OCI-LY3 (cell line): ENCODE data around the gene STT3B.

ENCODE experiments used
- H2AFZ ChIP-seq: fragments of 200-600, 300-600 bp; shearing (Covaris generic); 2 replicates; pipeline ENCODE4 v1.6.0; 2014; ENCODE audit warnings: antibody characterized with exemption, low read depth, low read length
- H3K27ac ChIP-seq: fragments of 200-600, 300-600 bp; sonication (generic); 2 replicates; pipeline ENCODE4 v1.5.1; 2014; ENCODE audit warnings: mild to moderate bottlenecking, low read length, moderate library complexity, mixed read lengths
- H3K27me3 ChIP-seq: fragments of 200-600, 300-600 bp; sonication (generic); 2 replicates; pipeline ENCODE4 v1.6.1; 2014; ENCODE audit warnings: low read depth, low read length, mixed read lengths
- H3K36me3 ChIP-seq: fragments of 200-600, 300-600 bp; sonication (generic); replicated peaks from 2 replicates; pipeline ENCODE3; 2014; ENCODE audit warnings: low read depth, low read length, mixed read lengths
- H3K4me1 ChIP-seq: fragments of 300-600, 200-600 bp; sonication (generic); 2 replicates; pipeline ENCODE4 v1.6.1; 2014; ENCODE audit warnings: low read length, mixed read lengths
- H3K4me2 ChIP-seq: fragments of 200-600, 300-600 bp; sonication (generic); 2 replicates; pipeline ENCODE4 v1.6.1; 2014; ENCODE audit warnings: low read length, mixed read lengths
- H3K4me3 ChIP-seq: fragments of 300-600, 200-600 bp; sonication (generic); 2 replicates; pipeline ENCODE4 v1.5.1; 2014; ENCODE audit warnings: antibody characterized with exemption, mild to moderate bottlenecking, low read length, moderate library complexity
- H3K79me2 ChIP-seq: fragments of 300-600, 200-600 bp; shearing (Covaris generic); 2 replicates; pipeline ENCODE4 v1.6.1; 2014; ENCODE audit warnings: mild to moderate bottlenecking, low read length, mixed read lengths
- H3K9ac ChIP-seq: fragments of 300-600, 200-600 bp; shearing (Covaris generic); 2 replicates; pipeline ENCODE4 v1.6.0; 2014; ENCODE audit warnings: mild to moderate bottlenecking, low read length, moderate library complexity
- H3K9me3 ChIP-seq: fragments of 200-600, 300-600 bp; shearing (Covaris generic); 2 replicates; pipeline ENCODE4 v1.6.1; 2014; ENCODE audit warnings: low read length, mixed read lengths; ENCODE audit not compliant: insufficient read depth
- H4K20me1 ChIP-seq: fragments of 200-600, 300-600 bp; sonication (generic); 2 replicates; pipeline ENCODE4 v1.6.1; 2016; ENCODE audit warnings: low read length, mixed read lengths; ENCODE audit not compliant: insufficient read depth
- CTCF ChIP-seq: fragments of 200-600, 300-600 bp; sonication (generic); IDR thresholded peaks from 2 replicates; pipeline ENCODE4 v1.5.1; 2014; ENCODE audit warnings: antibody characterized with exemption, low read length, low read depth
- EZH2phosphoT487 ChIP-seq: fragments of 200-600 bp; shearing (Covaris generic); IDR thresholded peaks from 2 replicates; pipeline ENCODE4 v1.6.1; 2018; ENCODE audit warnings: antibody characterized with exemption, mixed run types, low read depth

The STT3B gene

GRCh38 chr3:31516757-31517156, 16.0 kb upstream of the STT3B start:
- H3K4me3 ChIP-seq: no peak overlapping the region
- H3K4me2 ChIP-seq: no peak overlapping the region
- no peaks in the 10 kb centered on the region for H3K27me3 ChIP-seq
- no peak overlapping the region for H3K9ac ChIP-seq
- no peak overlapping the region for H3K27ac ChIP-seq
- H2AFZ ChIP-seq: no peak overlapping the region
- H4K20me1 ChIP-seq: no peaks in the 10 kb centered on the region
- H3K36me3 ChIP-seq: no peaks in the 10 kb centered on the region
- no peaks in the 10 kb centered on the region for H3K79me2 ChIP-seq
- TF ChIP-seq EZH2phosphoT487: no peak
- TF ChIP-seq CTCF: no peak
- H3K9me3 ChIP-seq: no peaks in the 10 kb centered on the region
- no peaks in the 10 kb centered on the region for H3K4me1 ChIP-seq

- Histone ChIP-seq H3K9ac (no peak overlapping the region), H4K20me1 (no peaks in the 10 kb centered on the region), H2AFZ (peak overlapping the region; percentile 37), H3K27me3 (no peaks in the 10 kb centered on the region), H3K36me3 (no peaks in the 10 kb centered on the region), H3K27ac (no peak overlapping the region), H3K9me3 (no peaks in the 10 kb centered on the region), H3K4me3 (no peak overlapping the region), H3K4me1 (peaks cover 11% of the 10 kb centered on the region; the same call in 1 of the 2 replicates), H3K79me2 (no peaks in the 10 kb centered on the region), H3K4me2 (no peak overlapping the region)
- TF ChIP-seq CTCF (no peak), EZH2phosphoT487 (no peak)
These were observed 11.3 kb upstream of the STT3B start for GRCh38 chr3:31521468-31521867.

GRCh38 chr3:31522152-31522551, 10.6 kb upstream of the STT3B start:
- Histone ChIP-seq H3K4me2 (no peak overlapping the region), H3K27ac (no peak overlapping the region), H3K9me3 (no peaks in the 10 kb centered on the region), H4K20me1 (no peaks in the 10 kb centered on the region), H3K36me3 (no peaks in the 10 kb centered on the region), H3K9ac (no peak overlapping the region), H2AFZ (peak overlapping the region; percentile 37), H3K4me3 (no peak overlapping the region), H3K4me1 (peaks cover 11% of the 10 kb centered on the region; the same call in 1 of the 2 replicates), H3K79me2 (no peaks in the 10 kb centered on the region), H3K27me3 (no peaks in the 10 kb centered on the region)
- TF ChIP-seq EZH2phosphoT487 (no peak), CTCF (no peak)

GRCh38 chr3:31523543-31523942, 9.2 kb upstream of the STT3B start:
- Histone ChIP-seq H3K9me3 (no peaks in the 10 kb centered on the region), H3K27ac (no peak overlapping the region), H3K4me2 (no peak overlapping the region), H3K27me3 (no peaks in the 10 kb centered on the region), H4K20me1 (no peaks in the 10 kb centered on the region), H3K9ac (no peak overlapping the region), H3K36me3 (no peaks in the 10 kb centered on the region), H3K4me3 (no peak overlapping the region), H3K4me1 (peaks cover 19% of the 10 kb centered on the region), H2AFZ (no peak overlapping the region), H3K79me2 (no peaks in the 10 kb centered on the region)
- no peak for TF ChIP-seq EZH2phosphoT487
- TF ChIP-seq CTCF: no peak
